GM12878 (cell line): ENCODE data around the gene USP15. TPM values are rescaled to one million over a fixed set of nuclear protein-coding genes. Genes with fewer than 3 reads are reported as not detected.

ENCODE experiments used
- DPF2 ChIP-seq: fragments of 450-650 bp; IDR thresholded peaks from 2 replicates; pipeline ENCODE4 v1.6.1; 2017; ENCODE audit warnings: mild to moderate bottlenecking
- FOS ChIP-seq: IDR thresholded peaks from 3 replicates; pipeline ENCODE4 v1.6.1; 2011; ENCODE audit warnings: borderline replicate concordance; ENCODE audit not compliant: insufficient read length; ENCODE audit errors: extremely low read depth
- HCFC1 ChIP-seq: fragments of 150-350 bp; IDR thresholded peaks from 2 replicates; pipeline ENCODE4 v1.6.1; 2014; ENCODE audit warnings: low read length
- MXI1 ChIP-seq: fragments of 150-350 bp; IDR thresholded peaks from 2 replicates; pipeline ENCODE4 v1.6.1; 2011; ENCODE audit warnings: low read depth, mild to moderate bottlenecking, inconsistent platforms, low read length, improper control_type of control experiment
- MYB ChIP-seq: fragments of 150-350 bp; IDR thresholded peaks from 2 replicates; pipeline ENCODE4 v1.6.1; 2014; ENCODE audit warnings: mild to moderate bottlenecking, low read depth, low read length, borderline replicate concordance
- SMAD1 ChIP-seq: fragments of 450-650 bp; IDR thresholded peaks from 2 replicates; pipeline ENCODE4 v1.6.1; 2018; ENCODE audit warnings: mild to moderate bottlenecking, low read depth; ENCODE audit not compliant: partially characterized antibody
- SPI1 ChIP-seq: IDR thresholded peaks from 2 replicates; pipeline ENCODE4 v1.6.1; 2011; ENCODE audit warnings: low read depth, mild to moderate bottlenecking, low read length, moderate library complexity, borderline replicate concordance; ENCODE audit not compliant: insufficient read depth
- TCF12 ChIP-seq: IDR thresholded peaks from 2 replicates; pipeline ENCODE4 v1.6.1; 2011; ENCODE audit warnings: low read depth, mild to moderate bottlenecking, low read length
- ZNF274 ChIP-seq: IDR thresholded peaks from one replicate; pipeline ENCODE4 v1.8.0; 2011; ENCODE audit not compliant: insufficient read length, insufficient read depth
- polyA plus RNA-seq, 11 experiments: library from polyadenylated mRNA; depleted of rRNA in 4 of 11; unstranded in 6 of 11; stranded (reverse) in 5 of 11; fragments of >200 nt; fragmentation: Nextera tagmentation in 4 of 11; fragmentation: Illumina TruSeq in 1 of 11; extraction: Ambion mirVana in 4 of 11; extraction: Trizol in 1 of 11; gene quantifications; 1 replicate in 1 of 11; 2 replicates in 10 of 11; pipeline versions ENCODE4 v1.2.1 to v1.2.3, GENCODE V29; 2011 to 2016; ENCODE audit warnings: inconsistent platforms in 2 of 11, missing spikeins in 2 of 11, low read depth in 1 of 11
- total RNA-seq, 4 experiments: library from RNA; depleted of rRNA in 3 of 4; stranded (reverse); fragments of >200 nt in 3 of 4; fragmentation: Illumina TruSeq in 1 of 4; extraction: Trizol in 1 of 4; gene quantifications; 2 replicates each; pipeline versions ENCODE4 v1.2.1 to v1.2.3, GENCODE V29; 2013 to 2021
- TF ChIP-seq, protein P1 (sequence below): fragments of 450-650 bp; IDR thresholded peaks from 2 replicates; pipeline ENCODE4 v1.6.1; 2016; ENCODE audit warnings: mild to moderate bottlenecking, moderate library complexity, borderline replicate concordance
- TF ChIP-seq, protein P2 (sequence below): IDR thresholded peaks from 2 replicates; pipeline ENCODE4 v1.6.1; 2011; ENCODE audit warnings: borderline replicate concordance, low read depth, mild to moderate bottlenecking, moderate library complexity, low read length; ENCODE audit not compliant: insufficient read depth, poor library complexity, severe bottlenecking
- TF ChIP-seq, protein P3 (sequence below): fragments of 150-350 bp; IDR thresholded peaks from 2 replicates; pipeline ENCODE4 v1.6.1; 2014; ENCODE audit warnings: mild to moderate bottlenecking, low read depth, low read length
- TF ChIP-seq, protein P4 (sequence below): fragments of 450-650 bp; formaldehyde crosslinking; IDR thresholded peaks from 2 replicates; pipeline ENCODE4 v1.5.0; 2022; ENCODE audit warnings: mild to moderate bottlenecking, missing genetic modification characterization
- TF ChIP-seq, protein P5 (sequence below): fragments of 450-650 bp; formaldehyde crosslinking; IDR thresholded peaks from 2 replicates; pipeline ENCODE4 v1.4.0; 2022; ENCODE audit warnings: mild to moderate bottlenecking, moderate library complexity

Gene USP15
- total and polyA plus RNA-seq, 10 of the 15 experiments (the other 5 are each of a cell fraction or from before 2014, with no cell fraction given), result 57.6 to 101 (median 90.2) TPM

DNA sequence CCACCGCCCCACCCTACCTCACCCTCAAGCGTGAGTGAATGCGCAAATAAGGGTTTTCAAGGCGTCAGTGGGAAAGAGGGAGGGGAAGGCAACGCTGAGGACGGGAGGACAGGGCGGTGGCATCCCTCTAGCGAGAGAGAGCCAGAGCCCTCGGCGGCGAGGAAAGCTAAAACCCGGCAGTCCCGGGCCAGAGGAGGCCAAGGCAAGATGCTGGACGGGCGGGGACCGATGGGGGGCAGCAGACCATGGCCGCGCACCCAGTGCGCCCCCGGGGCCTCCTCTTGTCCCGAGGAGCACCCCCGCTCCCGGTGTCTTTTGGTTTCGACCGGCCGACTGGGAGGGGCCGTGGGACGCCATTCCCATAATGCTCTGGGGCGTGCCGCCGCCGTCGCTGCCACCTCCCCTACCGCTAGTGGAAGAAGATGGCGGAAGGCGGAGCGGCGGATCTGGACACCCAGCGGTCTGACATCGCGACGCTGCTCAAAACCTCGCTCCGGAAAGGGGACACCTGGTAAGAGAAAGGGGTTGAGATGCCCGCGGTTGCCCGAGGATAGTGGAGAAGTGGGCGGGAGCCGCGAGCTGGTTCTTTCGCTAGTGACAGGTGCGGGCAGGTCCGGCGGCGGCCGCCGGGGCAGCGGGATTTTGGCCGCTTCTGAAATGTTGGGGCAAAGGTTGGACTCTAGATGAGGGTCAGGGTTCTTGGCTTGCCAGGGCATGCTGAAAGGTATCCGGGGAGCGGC is at the start of gene USP15 (continued):
- TF ChIP-seq, protein P1, sequence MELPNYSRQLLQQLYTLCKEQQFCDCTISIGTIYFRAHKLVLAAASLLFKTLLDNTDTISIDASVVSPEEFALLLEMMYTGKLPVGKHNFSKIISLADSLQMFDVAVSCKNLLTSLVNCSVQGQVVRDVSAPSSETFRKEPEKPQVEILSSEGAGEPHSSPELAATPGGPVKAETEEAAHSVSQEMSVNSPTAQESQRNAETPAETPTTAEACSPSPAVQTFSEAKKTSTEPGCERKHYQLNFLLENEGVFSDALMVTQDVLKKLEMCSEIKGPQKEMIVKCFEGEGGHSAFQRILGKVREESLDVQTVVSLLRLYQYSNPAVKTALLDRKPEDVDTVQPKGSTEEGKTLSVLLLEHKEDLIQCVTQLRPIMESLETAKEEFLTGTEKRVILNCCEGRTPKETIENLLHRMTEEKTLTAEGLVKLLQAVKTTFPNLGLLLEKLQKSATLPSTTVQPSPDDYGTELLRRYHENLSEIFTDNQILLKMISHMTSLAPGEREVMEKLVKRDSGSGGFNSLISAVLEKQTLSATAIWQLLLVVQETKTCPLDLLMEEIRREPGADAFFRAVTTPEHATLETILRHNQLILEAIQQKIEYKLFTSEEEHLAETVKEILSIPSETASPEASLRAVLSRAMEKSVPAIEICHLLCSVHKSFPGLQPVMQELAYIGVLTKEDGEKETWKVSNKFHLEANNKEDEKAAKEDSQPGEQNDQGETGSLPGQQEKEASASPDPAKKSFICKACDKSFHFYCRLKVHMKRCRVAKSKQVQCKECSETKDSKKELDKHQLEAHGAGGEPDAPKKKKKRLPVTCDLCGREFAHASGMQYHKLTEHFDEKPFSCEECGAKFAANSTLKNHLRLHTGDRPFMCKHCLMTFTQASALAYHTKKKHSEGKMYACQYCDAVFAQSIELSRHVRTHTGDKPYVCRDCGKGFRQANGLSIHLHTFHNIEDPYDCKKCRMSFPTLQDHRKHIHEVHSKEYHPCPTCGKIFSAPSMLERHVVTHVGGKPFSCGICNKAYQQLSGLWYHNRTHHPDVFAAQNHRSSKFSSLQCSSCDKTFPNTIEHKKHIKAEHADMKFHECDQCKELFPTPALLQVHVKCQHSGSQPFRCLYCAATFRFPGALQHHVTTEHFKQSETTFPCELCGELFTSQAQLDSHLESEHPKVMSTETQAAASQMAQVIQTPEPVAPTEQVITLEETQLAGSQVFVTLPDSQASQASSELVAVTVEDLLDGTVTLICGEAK, result no peak
- peak; percentile 87 for TF ChIP-seq MXI1
- TF ChIP-seq HCFC1, result peak; percentile 70
- TF ChIP-seq DPF2, result peak; percentile 39; the same call in 1 of the 2 replicates
- no peak for TF ChIP-seq TCF12
- TF ChIP-seq MYB, result no peak
- no peak for TF ChIP-seq SPI1
- TF ChIP-seq, protein P2, sequence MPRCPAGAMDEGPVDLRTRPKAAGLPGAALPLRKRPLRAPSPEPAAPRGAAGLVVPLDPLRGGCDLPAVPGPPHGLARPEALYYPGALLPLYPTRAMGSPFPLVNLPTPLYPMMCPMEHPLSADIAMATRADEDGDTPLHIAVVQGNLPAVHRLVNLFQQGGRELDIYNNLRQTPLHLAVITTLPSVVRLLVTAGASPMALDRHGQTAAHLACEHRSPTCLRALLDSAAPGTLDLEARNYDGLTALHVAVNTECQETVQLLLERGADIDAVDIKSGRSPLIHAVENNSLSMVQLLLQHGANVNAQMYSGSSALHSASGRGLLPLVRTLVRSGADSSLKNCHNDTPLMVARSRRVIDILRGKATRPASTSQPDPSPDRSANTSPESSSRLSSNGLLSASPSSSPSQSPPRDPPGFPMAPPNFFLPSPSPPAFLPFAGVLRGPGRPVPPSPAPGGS, result no peak
- TF ChIP-seq, protein P3, sequence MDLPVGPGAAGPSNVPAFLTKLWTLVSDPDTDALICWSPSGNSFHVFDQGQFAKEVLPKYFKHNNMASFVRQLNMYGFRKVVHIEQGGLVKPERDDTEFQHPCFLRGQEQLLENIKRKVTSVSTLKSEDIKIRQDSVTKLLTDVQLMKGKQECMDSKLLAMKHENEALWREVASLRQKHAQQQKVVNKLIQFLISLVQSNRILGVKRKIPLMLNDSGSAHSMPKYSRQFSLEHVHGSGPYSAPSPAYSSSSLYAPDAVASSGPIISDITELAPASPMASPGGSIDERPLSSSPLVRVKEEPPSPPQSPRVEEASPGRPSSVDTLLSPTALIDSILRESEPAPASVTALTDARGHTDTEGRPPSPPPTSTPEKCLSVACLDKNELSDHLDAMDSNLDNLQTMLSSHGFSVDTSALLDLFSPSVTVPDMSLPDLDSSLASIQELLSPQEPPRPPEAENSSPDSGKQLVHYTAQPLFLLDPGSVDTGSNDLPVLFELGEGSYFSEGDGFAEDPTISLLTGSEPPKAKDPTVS, result no peak
- TF ChIP-seq, protein P4, sequence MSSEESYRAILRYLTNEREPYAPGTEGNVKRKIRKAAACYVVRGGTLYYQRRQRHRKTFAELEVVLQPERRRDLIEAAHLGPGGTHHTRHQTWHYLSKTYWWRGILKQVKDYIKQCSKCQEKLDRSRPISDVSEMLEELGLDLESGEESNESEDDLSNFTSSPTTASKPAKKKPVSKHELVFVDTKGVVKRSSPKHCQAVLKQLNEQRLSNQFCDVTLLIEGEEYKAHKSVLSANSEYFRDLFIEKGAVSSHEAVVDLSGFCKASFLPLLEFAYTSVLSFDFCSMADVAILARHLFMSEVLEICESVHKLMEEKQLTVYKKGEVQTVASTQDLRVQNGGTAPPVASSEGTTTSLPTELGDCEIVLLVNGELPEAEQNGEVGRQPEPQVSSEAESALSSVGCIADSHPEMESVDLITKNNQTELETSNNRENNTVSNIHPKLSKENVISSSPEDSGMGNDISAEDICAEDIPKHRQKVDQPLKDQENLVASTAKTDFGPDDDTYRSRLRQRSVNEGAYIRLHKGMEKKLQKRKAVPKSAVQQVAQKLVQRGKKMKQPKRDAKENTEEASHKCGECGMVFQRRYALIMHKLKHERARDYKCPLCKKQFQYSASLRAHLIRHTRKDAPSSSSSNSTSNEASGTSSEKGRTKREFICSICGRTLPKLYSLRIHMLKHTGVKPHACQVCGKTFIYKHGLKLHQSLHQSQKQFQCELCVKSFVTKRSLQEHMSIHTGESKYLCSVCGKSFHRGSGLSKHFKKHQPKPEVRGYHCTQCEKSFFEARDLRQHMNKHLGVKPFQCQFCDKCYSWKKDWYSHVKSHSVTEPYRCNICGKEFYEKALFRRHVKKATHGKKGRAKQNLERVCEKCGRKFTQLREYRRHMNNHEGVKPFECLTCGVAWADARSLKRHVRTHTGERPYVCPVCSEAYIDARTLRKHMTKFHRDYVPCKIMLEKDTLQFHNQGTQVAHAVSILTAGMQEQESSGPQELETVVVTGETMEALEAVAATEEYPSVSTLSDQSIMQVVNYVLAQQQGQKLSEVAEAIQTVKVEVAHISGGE (CRISPR knock-in tag), result no peak
- TF ChIP-seq, protein P5, sequence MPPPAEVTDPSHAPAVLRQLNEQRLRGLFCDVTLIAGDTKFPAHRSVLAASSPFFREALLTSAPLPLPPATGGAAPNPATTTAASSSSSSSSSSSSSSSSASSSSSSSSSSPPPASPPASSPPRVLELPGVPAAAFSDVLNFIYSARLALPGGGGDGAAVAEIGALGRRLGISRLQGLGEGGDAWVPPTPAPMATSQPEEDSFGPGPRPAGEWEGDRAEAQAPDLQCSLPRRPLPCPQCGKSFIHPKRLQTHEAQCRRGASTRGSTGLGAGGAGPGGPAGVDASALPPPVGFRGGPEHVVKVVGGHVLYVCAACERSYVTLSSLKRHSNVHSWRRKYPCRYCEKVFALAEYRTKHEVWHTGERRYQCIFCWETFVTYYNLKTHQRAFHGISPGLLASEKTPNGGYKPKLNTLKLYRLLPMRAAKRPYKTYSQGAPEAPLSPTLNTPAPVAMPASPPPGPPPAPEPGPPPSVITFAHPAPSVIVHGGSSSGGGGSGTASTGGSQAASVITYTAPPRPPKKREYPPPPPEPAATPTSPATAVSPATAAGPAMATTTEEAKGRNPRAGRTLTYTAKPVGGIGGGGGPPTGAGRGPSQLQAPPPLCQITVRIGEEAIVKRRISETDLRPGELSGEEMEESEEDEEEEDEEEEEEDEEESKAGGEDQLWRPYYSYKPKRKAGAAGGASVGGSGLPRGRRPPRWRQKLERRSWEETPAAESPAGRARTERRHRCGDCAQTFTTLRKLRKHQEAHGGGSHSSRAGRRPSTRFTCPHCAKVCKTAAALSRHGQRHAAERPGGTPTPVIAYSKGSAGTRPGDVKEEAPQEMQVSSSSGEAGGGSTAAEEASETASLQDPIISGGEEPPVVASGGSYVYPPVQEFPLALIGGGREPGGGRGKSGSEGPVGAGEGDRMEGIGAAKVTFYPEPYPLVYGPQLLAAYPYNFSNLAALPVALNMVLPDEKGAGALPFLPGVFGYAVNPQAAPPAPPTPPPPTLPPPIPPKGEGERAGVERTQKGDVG (CRISPR knock-in tag), result no peak
- TF ChIP-seq FOS, result no peak
- TF ChIP-seq SMAD1, result no peak
- TF ChIP-seq ZNF274, result no peak
